Measurements from ENCODE around the gene PPP1R36. TPM values are rescaled to one million over a fixed set of nuclear protein-coding genes. Genes with fewer than 3 reads are reported as not detected.
"Not testable (repeated sequence)": the region's sequence is repeated elsewhere in the genome, so short reads cannot be mapped to it uniquely, and the experiment has no call there.

Gene PPP1R36
- total RNA-seq, 1 donor: 3.5 TPM

GRCh38 chr14:64508215-64508776, 41.5 kb upstream of the PPP1R36 start:
- no peak overlapping the region for H3K4me3 ChIP-seq (ENCODE audit: low read depth, low read length)

GRCh38 chr14:64509036-64509435, 40.7 kb upstream of the PPP1R36 start:
- DNase-seq (ENCODE audit: low read depth): no peak
- no peak for TF ChIP-seq CTCF (IDR thresholded peaks at IDR 0.05; ENCODE audit: insufficient read depth, low read depth, low read length)
- H3K4me3 ChIP-seq (ENCODE audit: low read depth, low read length): no peak overlapping the region

More at GRCh38 chr14:64508215-64508776, 41.5 kb upstream of the PPP1R36 start:
- no peak for TF ChIP-seq CTCF (IDR thresholded peaks at IDR 0.05; ENCODE audit: insufficient read depth, low read depth, low read length)
- DNase-seq (ENCODE audit: low read depth): no peak

- peak; percentile 78 for DNase-seq (ENCODE audit: low read depth)
- peak; percentile 92 for TF ChIP-seq CTCF (IDR thresholded peaks at IDR 0.05; ENCODE audit: insufficient read depth, low read depth, low read length)
- H3K4me3 ChIP-seq (ENCODE audit: low read depth, low read length): no peak overlapping the region
Measured at GRCh38 chr14:64510825-64511671, 38.7 kb upstream of the PPP1R36 start.

GRCh38 chr14:64513271-64513670, 36.5 kb upstream of the PPP1R36 start:
- no peak for DNase-seq (ENCODE audit: low read depth)
- no peak overlapping the region for H3K4me3 ChIP-seq (ENCODE audit: low read depth, low read length)
- no peak for TF ChIP-seq CTCF (IDR thresholded peaks at IDR 0.05; ENCODE audit: insufficient read depth, low read depth, low read length)

- no peak overlapping the region for H3K4me3 ChIP-seq (ENCODE audit: low read depth, low read length)
- TF ChIP-seq CTCF (IDR thresholded peaks at IDR 0.05; ENCODE audit: insufficient read depth, low read depth, low read length): no peak
- DNase-seq (ENCODE audit: low read depth): peak; percentile 34
Measured at GRCh38 chr14:64515053-64515452, 34.7 kb upstream of the PPP1R36 start.

- TF ChIP-seq CTCF (IDR thresholded peaks at IDR 0.05; ENCODE audit: insufficient read depth, low read depth, low read length): no peak
- no peak for DNase-seq (ENCODE audit: low read depth)
- no peak overlapping the region for H3K4me3 ChIP-seq (ENCODE audit: low read depth, low read length)
Measured at GRCh38 chr14:64516969-64517368, 32.8 kb upstream of the PPP1R36 start.

- H3K4me3 ChIP-seq (ENCODE audit: low read depth, low read length); DNase-seq (ENCODE audit: low read depth): not testable (repeated sequence)
Measured at GRCh38 chr14:64517667-64518066, 32.1 kb upstream of the PPP1R36 start.
